Keratinocyte (primary cell): Measurements from ENCODE around the gene CD247. TPM values are rescaled to one million over a fixed set of nuclear protein-coding genes. Genes with fewer than 3 reads are reported as not detected.

Experiments used
- DNase-seq: peaks from one replicate; pipeline ENCODE4 v3.0.0-alpha.2; 2011; ENCODE audit warnings: low read depth, missing footprints, low spot score
- FAIRE-seq: peaks from 2 replicates; lab custom pipeline; 2011; peaks lifted over from hg19 to GRCh38; lab: Jason Lieb, UNC
- H2AFZ ChIP-seq: 2 replicates; pipeline ENCODE4 v1.6.0; 2012; ENCODE audit warnings: low read length, control low read depth, inconsistent platforms; ENCODE audit not compliant: control insufficient read depth
- H3K27ac ChIP-seq: 2 replicates; pipeline ENCODE4 v1.5.1; 2011; ENCODE audit warnings: low read length; ENCODE audit not compliant: control insufficient read depth, insufficient read depth
- H3K27me3 ChIP-seq: 3 replicates; pipeline ENCODE4 v1.6.0; 2011; ENCODE audit warnings: low read length; ENCODE audit not compliant: control insufficient read depth, insufficient read depth; ENCODE audit errors: extremely low read depth
- H3K36me3 ChIP-seq, 2 experiments: 2 replicates in 1 of 2; 3 replicates in 1 of 2; pipeline ENCODE4 v1.5.1; 2011; ENCODE audit warnings: low read length in 2 of 2, mild to moderate bottlenecking in 1 of 2; ENCODE audit not compliant: control insufficient read depth in 2 of 2, insufficient read depth in 2 of 2; ENCODE audit errors: extremely low read depth in 1 of 2
- H3K4me1 ChIP-seq: 3 replicates; pipeline ENCODE4 v1.5.1; 2011; ENCODE audit warnings: low read length; ENCODE audit not compliant: control insufficient read depth, insufficient read depth; ENCODE audit errors: extremely low read depth
- H3K4me2 ChIP-seq: 3 replicates; pipeline ENCODE4 v1.6.0; 2011; ENCODE audit warnings: low read depth, low read length; ENCODE audit not compliant: control insufficient read depth, insufficient read depth; ENCODE audit errors: extremely low read depth
- H3K4me3 ChIP-seq, 3 experiments: fragments of 200-600 bp in 1 of 3; sonication (generic) in 1 of 3; 2 replicates in 2 of 3; 3 replicates in 1 of 3; pipeline ENCODE4 v1.5.1; 2011 to 2016; ENCODE audit warnings: low read length in 3 of 3, mild to moderate bottlenecking in 3 of 3, control low read depth in 2 of 3, inconsistent platforms in 1 of 3, low read depth in 1 of 3, mixed read lengths in 1 of 3, mixed run types in 1 of 3, moderate library complexity in 1 of 3; ENCODE audit not compliant: control insufficient read depth in 2 of 3, insufficient read depth in 2 of 3; ENCODE audit errors: extremely low read depth in 1 of 3
- H3K79me2 ChIP-seq: 2 replicates; pipeline ENCODE4 v1.6.0; 2012; ENCODE audit warnings: low read length; ENCODE audit not compliant: control insufficient read depth, insufficient read depth
- H3K9ac ChIP-seq: 3 replicates; pipeline ENCODE4 v1.6.0; 2011; ENCODE audit warnings: low read length; ENCODE audit not compliant: control insufficient read depth, insufficient read depth; ENCODE audit errors: extremely low read depth
- H3K9me1 ChIP-seq: 3 replicates; pipeline ENCODE4 v1.6.0; 2011; ENCODE audit warnings: low read length; ENCODE audit not compliant: control insufficient read depth, insufficient read depth; ENCODE audit errors: extremely low read depth
- H3K9me3 ChIP-seq: 2 replicates; pipeline ENCODE4 v1.5.1; 2012; ENCODE audit warnings: low read depth, low read length; ENCODE audit not compliant: control insufficient read depth
- H4K20me1 ChIP-seq: 3 replicates; pipeline ENCODE4 v1.6.0; 2011; ENCODE audit warnings: low read length; ENCODE audit not compliant: control insufficient read depth, insufficient read depth; ENCODE audit errors: extremely low read depth
- CTCF ChIP-seq, 3 experiments: IDR thresholded peaks in 1 of 3; conservative IDR thresholded peaks in 1 of 3; optimal IDR thresholded peaks in 1 of 3; 2 replicates in 2 of 3; 3 replicates in 1 of 3; pipeline versions ENCODE3 to v1.5.1; 2011; ENCODE audit warnings: low read length in 3 of 3, mild to moderate bottlenecking in 3 of 3, moderate library complexity in 2 of 3, control low read depth in 1 of 3, inconsistent platforms in 1 of 3; ENCODE audit not compliant: insufficient read depth in 2 of 3; ENCODE audit errors: extremely low read depth in 1 of 3
- EZH2 ChIP-seq: IDR thresholded peaks from one replicate; pipeline ENCODE4 v1.6.1; 2012; ENCODE audit warnings: inconsistent platforms, mild to moderate bottlenecking, low read length, moderate library complexity
- dilution Hi-C: fragments of 300-500 bp; cut with MboI; formaldehyde crosslinking; loops from one replicate; pipeline ENCODE4 v1.7.0; 2020; ENCODE audit warnings: low sequenced_read_pairs; ENCODE audit not compliant: extremely low pct_ligation_motif_present
- polyA plus RNA-seq, 5 experiments: library from polyadenylated mRNA; depleted of rRNA in 3 of 5; stranded (reverse) in 3 of 5; stranded (forward) in 1 of 5; unstranded in 1 of 5; fragments of >200 nt; gene quantifications; 1 replicate in 1 of 5; 2 replicates in 3 of 5; 3 replicates in 1 of 5; pipeline versions ENCODE4 v1.2.1 to v1.2.3, GENCODE V29; 2011 to 2012; ENCODE audit warnings: missing spikeins in 2 of 5, low read depth in 1 of 5, low replicate concordance in 1 of 5

CD247 gene
- polyA plus RNA-seq, 1 donor (not counting 4 experiments of a cell fraction or from before 2014, with no cell fraction given), result not detected

- TF ChIP-seq EZH2, result no peak
- TF ChIP-seq CTCF (optimal IDR thresholded peaks at IDR 0.05 in 1 of 3, IDR thresholded peaks at IDR 0.05 in 1 of 3, conservative IDR thresholded peaks at IDR 0.05 in 1 of 3; ENCODE audit: extremely low read depth in 1 of 3, insufficient read depth in 2 of 3, low read length in 3 of 3), result no peak
- H3K4me1 ChIP-seq, result no peaks in the 10 kb centered on the region
- FAIRE-seq (no peak), DNase-seq (no peak)
- H3K36me3 ChIP-seq, result no peaks in the 10 kb centered on the region
- no peak overlapping the region for H3K9ac ChIP-seq
- peaks cover 11% of the 10 kb centered on the region for H3K27me3 ChIP-seq
- no peaks in the 10 kb centered on the region for H3K9me3 ChIP-seq
- H3K4me2 ChIP-seq, result no peak overlapping the region
- no peaks in the 10 kb centered on the region for H4K20me1 ChIP-seq
- H2AFZ ChIP-seq, result no peak overlapping the region
- H3K27ac ChIP-seq, result no peak overlapping the region
- dilution Hi-C loops, result no loop called here
- H3K9me1 ChIP-seq, result no peaks in the 10 kb centered on the region
- no peaks in the 10 kb centered on the region for H3K79me2 ChIP-seq
- no peak overlapping the region for H3K4me3 ChIP-seq
Observed at GRCh38 chr1:167473761-167474160, 44.6 kb downstream of the CD247 start.

GRCh38 chr1:167472752-167473521 is 45.4 kb downstream of the CD247 start:
- Histone ChIP-seq H3K27me3 (peaks cover 11% of the 10 kb centered on the region), H4K20me1 (no peaks in the 10 kb centered on the region), H3K4me1 (no peaks in the 10 kb centered on the region), H3K36me3 (no peaks in the 10 kb centered on the region), H3K9ac (no peak overlapping the region), H3K9me1 (no peaks in the 10 kb centered on the region), H3K27ac (no peak overlapping the region), H2AFZ (no peak overlapping the region), H3K4me2 (no peak overlapping the region), H3K9me3 (no peaks in the 10 kb centered on the region), H3K4me3 (no peak overlapping the region), H3K79me2 (no peaks in the 10 kb centered on the region)
- FAIRE-seq (no peak), DNase-seq (no peak)
- TF ChIP-seq CTCF (optimal IDR thresholded peaks at IDR 0.05 in 1 of 3, IDR thresholded peaks at IDR 0.05 in 1 of 3, conservative IDR thresholded peaks at IDR 0.05 in 1 of 3; ENCODE audit: extremely low read depth in 1 of 3, insufficient read depth in 2 of 3, low read length in 3 of 3), result no peak
- TF ChIP-seq EZH2, result no peak
- dilution Hi-C loops, result no loop called here
